Caco-2 (cell line): Measurements from ENCODE around the gene TBKBP1. TPM values are rescaled to one million over a fixed set of nuclear protein-coding genes. Genes with fewer than 3 reads are reported as not detected.
A peak's percentile ranks its signal among the peaks of the same experiment; 100 is the strongest.

Experiments used
- Bru-seq: library from RNA; stranded (reverse); fragments of 400-500 nt; gene quantifications from one replicate; lab custom pipeline; 2021; lab: Mats Ljungman, UMichigan
- BruChase-seq, 2 experiments: library from RNA; stranded (reverse); fragments of 400-500 nt; gene quantifications; one replicate each; lab custom pipeline; 2021; lab: Mats Ljungman, UMichigan
- BruUV-seq: library from RNA; stranded (reverse); fragments of 400-500 nt; replicated peaks from 2 replicates; lab custom pipeline; 2021; lab: Mats Ljungman, UMichigan
- CTCF ChIA-PET: fragments of 300-600 bp; sonication (Branson Sonifier 250); formaldehyde crosslinking; loops from one replicate; lab custom pipeline; 2022; ENCODE audit warnings: antibody characterized with exemption; lab: Charles Lee
- POLR2A ChIA-PET: fragments of 300-600 bp; sonication (Branson Sonifier 250); formaldehyde crosslinking; loops from one replicate; lab custom pipeline; 2022; ENCODE audit warnings: antibody characterized with exemption; lab: Charles Lee
- DNase-seq, 2 experiments: peaks; one replicate each; pipeline versions ENCODE4 v3.0.0 to v3.0.0-alpha.2; 2020 to 2022
- H3K27me3 ChIP-seq: replicated peaks from 2 replicates; pipeline ENCODE4 v1.6.0; 2011; ENCODE audit warnings: low read length; ENCODE audit not compliant: control insufficient read depth, insufficient read depth
- H3K36me3 ChIP-seq: 2 replicates; pipeline ENCODE4 v1.5.1; 2011; ENCODE audit warnings: low read length; ENCODE audit not compliant: control insufficient read depth, insufficient read depth
- H3K4me1 ChIP-seq: fragments of 250-450 bp; sonication (Bioruptor Pico); 2 replicates; pipeline ENCODE4 v1.5.1; 2020; ENCODE audit warnings: mild to moderate bottlenecking
- H3K4me3 ChIP-seq: 2 replicates; pipeline ENCODE4 v1.5.1; 2011; ENCODE audit warnings: low read depth, mild to moderate bottlenecking, control low read depth, low read length
- H3K9me3 ChIP-seq: fragments of 250-450 bp; sonication (Bioruptor Pico); 2 replicates; pipeline ENCODE4 v1.5.1; 2020; ENCODE audit warnings: mild to moderate bottlenecking, moderate library complexity
- H3K27ac Mint-ChIP-seq: one replicate; pipeline ENCODE4 v1.8.0; 2022; ENCODE audit warnings: mixed read lengths; ENCODE audit not compliant: unreplicated experiment
- H3K27me3 Mint-ChIP-seq: one replicate; pipeline ENCODE4 v1.8.0; 2022; ENCODE audit warnings: mixed read lengths; ENCODE audit not compliant: insufficient read depth, unreplicated experiment
- H3K36me3 Mint-ChIP-seq: one replicate; pipeline ENCODE4 v1.8.0; 2022; ENCODE audit warnings: mild to moderate bottlenecking, mixed read lengths; ENCODE audit not compliant: insufficient read depth, unreplicated experiment
- H3K4me1 Mint-ChIP-seq: one replicate; pipeline ENCODE4 v1.8.0; 2022; ENCODE audit warnings: low read depth, mixed read lengths; ENCODE audit not compliant: unreplicated experiment
- H3K4me3 Mint-ChIP-seq: one replicate; pipeline ENCODE4 v1.8.0; 2022; ENCODE audit warnings: mild to moderate bottlenecking, moderate library complexity, mixed read lengths; ENCODE audit not compliant: unreplicated experiment
- H3K9me3 Mint-ChIP-seq: one replicate; pipeline ENCODE4 v1.8.0; 2022; ENCODE audit warnings: mixed read lengths; ENCODE audit not compliant: unreplicated experiment
- intact Hi-C: fragments of 100-400 bp; cut with micrococcal nuclease; formaldehyde crosslinking; loops from one replicate; pipeline ENCODE4 v1.10.0; 2022; ENCODE audit not compliant: unreplicated experiment
- long read RNA-seq: library from polyadenylated mRNA; stranded (forward); transcript quantifications from one replicate; pipeline ENCODE4 v2.0.0, GENCODE V29; 2022
- total RNA-seq: library from RNA; stranded (reverse); gene quantifications from 2 replicates; pipeline ENCODE4 v1.2.3, GENCODE V29; 2022
- TF ChIP-seq, protein P1 (sequence below), 2 experiments: fragments of 200-600 bp in 1 of 2; IDR thresholded peaks; 1 replicate in 1 of 2; 2 replicates in 1 of 2; pipeline versions ENCODE4 v1.5.1 to v1.8.0; 2011 to 2022; ENCODE audit warnings: antibody characterized with exemption in 1 of 2, control low read depth in 1 of 2, inconsistent platforms in 1 of 2, low read depth in 1 of 2, low read length in 1 of 2, mild to moderate bottlenecking in 1 of 2, moderate library complexity in 1 of 2; ENCODE audit not compliant: insufficient read depth in 1 of 2, severe bottlenecking in 1 of 2, unreplicated experiment in 1 of 2

The TBKBP1 gene, protein sequence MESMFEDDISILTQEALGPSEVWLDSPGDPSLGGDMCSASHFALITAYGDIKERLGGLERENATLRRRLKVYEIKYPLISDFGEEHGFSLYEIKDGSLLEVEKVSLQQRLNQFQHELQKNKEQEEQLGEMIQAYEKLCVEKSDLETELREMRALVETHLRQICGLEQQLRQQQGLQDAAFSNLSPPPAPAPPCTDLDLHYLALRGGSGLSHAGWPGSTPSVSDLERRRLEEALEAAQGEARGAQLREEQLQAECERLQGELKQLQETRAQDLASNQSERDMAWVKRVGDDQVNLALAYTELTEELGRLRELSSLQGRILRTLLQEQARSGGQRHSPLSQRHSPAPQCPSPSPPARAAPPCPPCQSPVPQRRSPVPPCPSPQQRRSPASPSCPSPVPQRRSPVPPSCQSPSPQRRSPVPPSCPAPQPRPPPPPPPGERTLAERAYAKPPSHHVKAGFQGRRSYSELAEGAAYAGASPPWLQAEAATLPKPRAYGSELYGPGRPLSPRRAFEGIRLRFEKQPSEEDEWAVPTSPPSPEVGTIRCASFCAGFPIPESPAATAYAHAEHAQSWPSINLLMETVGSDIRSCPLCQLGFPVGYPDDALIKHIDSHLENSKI
- total RNA-seq, result 27.4 and 30.4 TPM in 2 replicates
- Bru-seq, nascent RNA, result percentile 64 among the genes with signal in this experiment
- percentile 67 among the genes with signal in this experiment for BruChase-seq, experiment 1, labeled RNA remaining after a 2-hour chase
- BruChase-seq, experiment 2, labeled RNA remaining after a 6-hour chase, result percentile 70 among the genes with signal in this experiment
- long read RNA-seq, partial matches to known transcripts, result 6 of 7 reads
- long read RNA-seq, other reads (novel, unspliced or antisense), result 1 of 7 reads

- H3K4me1 ChIP-seq, result peaks cover 16% of the 10 kb centered on the region
- Mint-ChIP-seq H3K27me3 (no peaks in the 10 kb centered on the region), H3K36me3 (peaks cover 29% of the 10 kb centered on the region), H3K4me3 (peak within 1 kb of the TSS; percentile 82), H3K9me3 (no peaks in the 10 kb centered on the region), H3K27ac (peak within 1 kb of the TSS; percentile 72), H3K4me1 (peaks cover 22% of the 10 kb centered on the region)
- CTCF ChIA-PET, result interaction anchor here (0.6 to 1.5 kb wide), 5 partner anchors 27 to 105 kb away, joined by 3 to 5 read pairs (median 3); partner anchors contain the start of gene TBX21
- no peaks in the 10 kb centered on the region for H3K27me3 ChIP-seq
- DNase-seq, result peak; percentile 85 to 94
- H3K36me3 ChIP-seq, result no peaks in the 10 kb centered on the region; the same call in 1 of the 2 replicates
- intact Hi-C loops, result loop anchor here (1.0 kb wide), 1 partner anchor 108 kb away; no protein-coding TSS in a partner anchor
- H3K9me3 ChIP-seq, result no peaks in the 10 kb centered on the region
- TF ChIP-seq, protein P1, sequence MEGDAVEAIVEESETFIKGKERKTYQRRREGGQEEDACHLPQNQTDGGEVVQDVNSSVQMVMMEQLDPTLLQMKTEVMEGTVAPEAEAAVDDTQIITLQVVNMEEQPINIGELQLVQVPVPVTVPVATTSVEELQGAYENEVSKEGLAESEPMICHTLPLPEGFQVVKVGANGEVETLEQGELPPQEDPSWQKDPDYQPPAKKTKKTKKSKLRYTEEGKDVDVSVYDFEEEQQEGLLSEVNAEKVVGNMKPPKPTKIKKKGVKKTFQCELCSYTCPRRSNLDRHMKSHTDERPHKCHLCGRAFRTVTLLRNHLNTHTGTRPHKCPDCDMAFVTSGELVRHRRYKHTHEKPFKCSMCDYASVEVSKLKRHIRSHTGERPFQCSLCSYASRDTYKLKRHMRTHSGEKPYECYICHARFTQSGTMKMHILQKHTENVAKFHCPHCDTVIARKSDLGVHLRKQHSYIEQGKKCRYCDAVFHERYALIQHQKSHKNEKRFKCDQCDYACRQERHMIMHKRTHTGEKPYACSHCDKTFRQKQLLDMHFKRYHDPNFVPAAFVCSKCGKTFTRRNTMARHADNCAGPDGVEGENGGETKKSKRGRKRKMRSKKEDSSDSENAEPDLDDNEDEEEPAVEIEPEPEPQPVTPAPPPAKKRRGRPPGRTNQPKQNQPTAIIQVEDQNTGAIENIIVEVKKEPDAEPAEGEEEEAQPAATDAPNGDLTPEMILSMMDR (IDR thresholded peaks at IDR 0.05; ENCODE audit: insufficient read depth in 1 of 2, low read depth in 1 of 2, low read length in 1 of 2, severe bottlenecking in 1 of 2, unreplicated experiment in 1 of 2), result no peak
- POLR2A ChIA-PET, result interaction anchor here (0.7 to 1.9 kb wide), 2 partner anchors 13 to 45 kb away, joined by 4 to 15 read pairs; partner anchors contain the start of gene KPNB1
- BruUV-seq, result no TSS peak
- peak within 1 kb of the TSS; percentile 88 for H3K4me3 ChIP-seq
Observed at GRCh38 chr17:47693731-47694580, at the start of gene TBKBP1. TSS of gene TBKBP1 (plus strand) at chr17:47694161. CDS start at chr17:47696113, 1,952 bp downstream.

DNA sequence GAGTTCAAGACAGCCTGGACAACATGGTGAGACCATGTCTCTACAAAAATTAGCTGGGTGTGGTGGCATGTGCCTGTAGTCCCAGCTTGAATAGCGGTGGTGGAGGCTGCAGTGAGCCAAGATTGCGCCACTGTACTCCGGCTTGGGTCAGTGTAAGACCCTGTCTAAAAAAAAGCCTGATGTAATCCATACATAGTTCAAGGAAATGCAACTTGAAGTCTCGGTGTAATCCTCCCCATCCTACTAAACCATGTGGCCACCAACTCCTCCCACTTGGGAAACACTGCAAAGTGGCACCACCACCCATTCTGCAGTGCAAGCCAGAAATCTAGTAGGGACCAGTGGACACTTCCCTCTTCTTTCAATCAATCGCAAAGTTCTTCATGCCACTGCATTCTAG is 49.6 kb upstream of the TBKBP1 start:
- ChIA-PET CTCF (interaction anchor here (0.8 kb wide), 1 partner anchor 28 kb away, joined by 8 read pairs; no protein-coding TSS in a partner anchor), POLR2A (interaction anchor here (0.6 kb wide), 1 partner anchor 144 kb away, joined by 4 read pairs; no protein-coding TSS in a partner anchor)
- no peaks in the 10 kb centered on the region for H3K9me3 Mint-ChIP-seq
- H3K36me3 Mint-ChIP-seq, result peaks cover 6% of the 10 kb centered on the region
- no peaks in the 10 kb centered on the region for H3K27me3 Mint-ChIP-seq
- intact Hi-C loops, result no loop called here
- no peak overlapping the region for H3K4me3 ChIP-seq
- H3K36me3 ChIP-seq, result no peaks in the 10 kb centered on the region
- H3K27ac Mint-ChIP-seq, result no peak overlapping the region
- no peaks in the 10 kb centered on the region for H3K9me3 ChIP-seq
- no peak for DNase-seq
- no peaks in the 10 kb centered on the region for H3K27me3 ChIP-seq
- H3K4me1 Mint-ChIP-seq, result no peaks in the 10 kb centered on the region
- no TSS peak for BruUV-seq
- H3K4me3 Mint-ChIP-seq, result no peak overlapping the region
- TF ChIP-seq, protein P1 (IDR thresholded peaks at IDR 0.05; ENCODE audit: insufficient read depth in 1 of 2, low read depth in 1 of 2, low read length in 1 of 2, severe bottlenecking in 1 of 2, unreplicated experiment in 1 of 2), result no peak
- peaks cover 6% of the 10 kb centered on the region; the same call in 1 of the 2 replicates for H3K4me1 ChIP-seq
